NCI-H1092 (cell line): ENCODE measurements around the gene MKRN3.
"Not testable (repeated sequence)": the region's sequence is repeated elsewhere in the genome, so short reads cannot be mapped to it uniquely, and the experiment has no call there.

Source experiments
- DNase-seq: peaks from one replicate; lab custom pipeline; 2025; lab: John Stamatoyannopoulos, UW

The MKRN3 gene

DNA sequence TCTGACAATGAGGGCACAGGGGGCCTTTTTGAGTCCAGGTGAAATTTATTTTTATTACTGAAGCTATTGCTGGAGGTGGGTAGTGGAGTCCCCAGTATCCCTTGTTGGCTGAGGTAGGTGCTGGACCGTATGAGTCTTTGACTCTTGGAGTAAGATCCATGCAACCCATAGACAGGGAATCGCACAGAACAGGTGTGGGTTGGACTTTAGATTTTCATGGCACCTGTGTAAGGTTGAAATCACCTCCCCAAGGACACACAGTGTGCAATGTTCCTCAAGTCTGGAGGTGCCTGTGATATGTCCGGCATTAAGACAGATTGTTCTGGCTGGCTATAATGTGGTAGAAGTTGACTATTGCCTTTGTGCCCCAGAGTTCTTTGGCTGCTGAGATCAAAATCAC lies 23.5 kb downstream of the MKRN3 start:
- DNase-seq = no peak

DNA sequence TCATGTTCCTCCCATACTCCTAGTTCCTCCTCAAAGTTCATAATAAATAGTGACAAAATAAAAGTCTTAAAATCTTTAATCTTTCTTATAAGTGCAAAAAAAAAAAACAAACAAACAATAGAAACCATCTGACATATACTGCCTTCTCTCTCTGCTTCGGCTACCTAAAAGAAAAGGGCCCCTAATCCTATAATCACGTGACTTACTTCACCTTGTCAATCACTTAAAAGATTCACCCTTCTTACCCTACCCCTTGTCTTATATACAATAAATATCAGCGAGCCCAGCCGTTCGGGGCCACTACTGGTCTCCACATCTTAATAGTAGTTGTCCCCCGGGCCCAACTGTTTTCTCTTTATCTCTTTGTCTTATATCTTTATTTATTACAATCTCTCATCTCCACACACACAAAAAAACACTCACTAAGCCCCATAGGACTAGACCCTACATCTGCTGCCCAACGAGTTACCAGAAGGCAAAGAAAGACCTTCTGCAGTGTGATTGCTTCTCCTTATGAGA lies 28.8 kb downstream of the MKRN3 start:
- no peak for DNase-seq

GRCh38 chr15:23595368-23595767 lies 29.9 kb downstream of the MKRN3 start:
- no peak for DNase-seq

GRCh38 chr15:23596736-23597135 lies 31.3 kb downstream of the MKRN3 start:
- no peak for DNase-seq

DNA sequence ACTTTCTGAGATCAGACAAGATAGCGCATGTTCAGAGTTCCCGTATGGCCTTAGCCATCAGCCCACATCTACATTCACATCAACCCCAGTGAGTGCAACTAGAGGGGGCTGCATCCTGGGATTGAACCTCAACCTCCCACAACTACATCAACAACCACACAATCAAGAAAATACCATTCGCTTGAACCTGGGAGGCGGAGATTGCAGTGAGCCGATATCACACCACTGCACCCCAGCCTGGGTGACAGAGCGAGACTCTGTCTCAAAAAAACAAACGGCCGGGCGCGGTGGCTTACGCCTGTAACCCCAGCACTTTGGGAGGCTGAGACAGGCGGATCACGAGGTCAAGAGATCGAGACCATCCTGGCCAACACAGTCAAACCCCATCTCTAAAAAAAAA lies 31.8 kb downstream of the MKRN3 start:
- DNase-seq = not testable (repeated sequence)

GRCh38 chr15:23599053-23599452 lies 33.6 kb downstream of the MKRN3 start:
- no peak for DNase-seq

DNA sequence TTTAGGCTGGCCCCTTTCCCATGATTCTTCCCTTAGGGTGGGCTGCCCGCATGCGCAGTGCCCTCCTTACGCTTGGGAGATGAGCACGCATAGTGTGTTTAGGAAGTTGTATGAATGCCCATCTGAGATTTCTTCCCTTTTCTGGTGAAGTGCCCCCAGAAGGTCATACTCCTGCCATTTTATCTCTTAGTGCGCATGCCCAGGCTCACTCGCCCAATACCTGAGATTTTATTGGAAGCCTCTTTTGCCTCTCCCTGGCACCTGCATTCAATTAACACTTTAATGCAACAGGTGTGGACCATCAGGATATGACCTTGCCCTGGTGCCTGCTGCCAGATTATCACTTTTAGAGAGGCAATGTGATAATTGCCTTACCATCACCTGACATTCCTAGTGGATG lies 36.6 kb downstream of the MKRN3 start:
- no peak for DNase-seq

GRCh38 chr15:23606226-23606625 lies 40.8 kb downstream of the MKRN3 start:
- DNase-seq = no peak

DNA sequence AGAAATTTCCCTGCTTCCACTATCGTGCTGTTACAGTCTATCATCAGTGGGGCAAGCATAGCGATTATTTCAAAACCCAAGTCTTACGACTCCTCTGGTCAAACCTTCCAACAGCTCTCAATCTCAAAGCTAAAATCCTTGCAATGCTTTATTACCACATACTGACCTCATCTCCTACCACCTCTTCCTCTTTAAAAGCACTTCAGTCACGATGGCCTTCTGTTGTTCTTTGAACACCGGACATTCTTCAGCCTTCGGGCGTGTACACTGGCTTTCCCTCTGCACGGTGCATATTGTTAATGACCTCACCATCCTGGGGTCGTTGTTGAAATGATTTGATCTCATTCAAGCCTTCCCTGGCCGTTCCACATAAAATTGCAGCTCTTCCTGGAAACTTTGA lies 51.1 kb downstream of the MKRN3 start:
- DNase-seq = no peak
